Medulla oblongata (tissue), 1 donor: Measurements from ENCODE around the gene LCORL.
"Not testable (repeated sequence)": the region's sequence is repeated elsewhere in the genome, so short reads cannot be mapped to it uniquely, and the experiment has no call there.

ENCODE experiments used
- DNase-seq: peaks from one replicate; pipeline ENCODE4 v3.0.0-alpha.2; 2015; ENCODE audit errors: extremely low spot score

The LCORL gene

DNA sequence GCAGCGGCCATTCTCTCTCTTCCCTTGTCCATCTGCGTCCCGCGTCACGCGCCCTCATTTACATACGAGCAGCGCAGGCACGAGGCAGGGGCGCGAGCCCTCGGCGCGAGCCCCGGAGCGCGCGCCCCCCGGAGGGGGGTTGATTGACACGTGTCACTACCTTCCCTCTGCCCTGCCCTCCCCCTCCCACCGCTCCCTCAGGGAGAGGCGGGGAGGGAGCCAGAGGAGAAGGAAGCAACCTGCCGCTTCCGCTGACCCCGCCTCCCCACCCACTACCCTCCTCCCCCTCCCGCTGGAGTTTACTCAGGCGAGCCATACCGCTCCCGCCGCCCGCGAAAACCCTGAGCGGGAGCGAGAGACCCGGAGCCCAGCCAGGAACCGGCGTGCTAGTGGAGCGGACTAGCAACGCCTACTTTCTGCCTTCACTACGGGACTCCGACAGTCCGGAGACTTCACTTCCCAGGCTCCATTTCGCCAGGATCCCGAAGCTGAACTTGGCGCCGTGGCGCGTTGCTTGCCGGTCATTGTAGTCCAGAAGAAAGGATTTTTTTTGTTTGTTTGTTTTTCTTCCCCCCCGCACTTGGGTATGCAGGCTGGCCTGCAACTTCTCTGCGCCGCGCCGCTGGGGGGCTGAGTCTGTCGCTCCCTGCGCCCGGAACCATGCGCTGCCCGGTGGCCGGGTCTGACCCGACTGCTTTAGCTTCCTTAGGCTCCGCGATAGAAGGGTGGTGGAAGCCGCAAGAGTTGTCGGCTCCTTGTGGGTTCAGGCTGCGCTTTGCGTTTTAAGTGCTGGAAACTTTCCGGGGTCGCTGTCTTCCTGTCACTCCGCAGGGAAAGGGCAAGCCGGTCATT lies at the start of gene LCORL:
TSS of gene LCORL (minus strand) at position 36 of the 852 bp plus-strand sequence. CDS start at position 32, 4 bp downstream.
- peak; percentile 97 for DNase-seq

- DNase-seq = no peak
Measured at GRCh38 chr4:18069810-18070209, 48.3 kb upstream of the LCORL start.

DNA sequence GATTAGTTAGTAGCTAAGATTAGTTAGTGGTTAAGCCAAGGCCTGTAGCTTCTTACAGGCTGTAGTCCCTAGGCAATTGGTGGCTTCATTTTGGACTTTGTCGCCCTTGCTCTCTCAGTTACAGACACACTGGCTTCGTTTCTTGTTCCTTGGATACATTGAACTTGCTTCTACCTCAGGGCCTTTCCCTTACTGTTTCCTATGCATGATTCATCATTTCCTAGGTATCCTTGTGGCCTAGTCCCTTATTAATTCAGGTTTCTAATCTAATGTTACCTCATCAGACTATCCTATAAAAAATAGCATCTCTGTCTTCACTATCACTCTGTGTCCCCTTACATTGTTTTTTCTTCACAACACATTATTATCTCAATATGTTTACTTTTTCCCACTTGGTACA lies 45.5 kb upstream of the LCORL start:
- no peak for DNase-seq

- DNase-seq = no peak
Measured at GRCh38 chr4:18063079-18063478, 41.5 kb upstream of the LCORL start.

DNA sequence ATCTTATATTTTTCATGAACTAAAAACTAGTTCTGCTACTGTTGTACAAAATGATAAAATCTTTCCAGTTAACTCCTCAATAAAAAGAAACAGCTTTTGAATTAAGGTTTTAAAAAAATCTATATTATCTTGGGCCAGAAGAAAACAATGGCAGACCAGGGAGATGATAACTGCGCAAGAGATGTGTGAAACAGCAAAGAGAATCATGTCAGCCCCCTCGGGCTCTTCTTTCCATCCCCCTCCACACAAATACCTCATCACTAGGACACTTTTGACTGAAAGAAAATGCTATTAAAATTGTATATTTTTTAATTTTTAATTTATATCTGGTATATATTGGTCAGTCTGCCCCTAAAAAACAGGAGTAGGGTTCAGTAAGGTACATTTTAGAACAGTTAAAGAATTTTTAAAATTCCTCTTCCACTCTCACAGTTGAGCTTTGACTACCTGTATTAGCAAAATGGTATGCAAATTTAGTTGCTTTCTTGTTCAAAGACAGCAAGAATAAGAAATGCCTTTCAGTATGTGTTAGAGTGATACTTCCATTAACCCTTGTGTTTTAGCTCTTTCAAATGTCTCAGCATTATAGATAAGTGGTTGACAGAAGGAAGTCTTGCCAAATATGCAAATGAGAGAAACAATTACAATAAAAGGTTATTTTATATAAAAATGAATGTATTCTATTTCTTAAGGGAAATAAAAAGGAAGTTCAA lies 36.4 kb upstream of the LCORL start:
- DNase-seq = no peak

GRCh38 chr4:18056030-18056429 lies 34.5 kb upstream of the LCORL start:
- no peak for DNase-seq

DNA sequence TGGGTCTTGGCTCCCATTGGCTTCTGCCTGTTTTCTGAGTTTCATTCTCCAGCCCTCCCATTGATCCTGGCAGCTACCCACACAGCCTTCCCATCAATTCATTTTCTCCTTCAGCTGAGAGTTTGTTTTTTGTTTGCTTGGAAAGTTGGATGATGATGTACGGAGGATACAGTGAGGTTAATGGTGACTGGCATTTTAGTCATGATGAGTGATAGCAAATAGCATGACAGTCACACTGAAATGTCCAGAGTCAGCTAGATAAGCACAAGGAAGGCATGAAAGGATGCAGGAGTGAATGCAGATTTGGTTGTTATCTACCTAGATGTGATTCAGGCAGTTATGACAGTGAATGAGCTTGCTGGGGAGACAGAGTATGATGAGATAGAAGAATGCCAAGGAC lies 30.6 kb upstream of the LCORL start:
- DNase-seq = no peak

DNA sequence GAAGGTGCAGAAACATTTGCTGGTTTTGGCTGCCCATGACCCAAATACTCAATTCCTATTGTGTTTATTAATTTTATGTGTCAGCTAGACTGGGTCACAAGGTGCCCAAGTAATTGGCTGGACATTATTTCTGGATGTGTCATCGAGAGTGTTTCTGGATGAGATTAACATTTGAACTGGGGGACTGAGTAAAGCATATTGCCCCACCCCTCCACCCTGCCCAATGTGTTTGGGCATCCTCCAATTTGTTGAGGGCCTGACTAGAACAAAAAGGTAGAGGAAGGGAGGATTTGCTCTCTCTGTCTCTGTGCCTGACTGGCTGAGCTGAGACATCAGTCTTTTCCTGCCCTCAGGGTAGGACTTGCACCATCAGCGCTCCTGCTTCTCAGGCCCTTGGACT lies 29.7 kb upstream of the LCORL start:
- DNase-seq = no peak

DNA sequence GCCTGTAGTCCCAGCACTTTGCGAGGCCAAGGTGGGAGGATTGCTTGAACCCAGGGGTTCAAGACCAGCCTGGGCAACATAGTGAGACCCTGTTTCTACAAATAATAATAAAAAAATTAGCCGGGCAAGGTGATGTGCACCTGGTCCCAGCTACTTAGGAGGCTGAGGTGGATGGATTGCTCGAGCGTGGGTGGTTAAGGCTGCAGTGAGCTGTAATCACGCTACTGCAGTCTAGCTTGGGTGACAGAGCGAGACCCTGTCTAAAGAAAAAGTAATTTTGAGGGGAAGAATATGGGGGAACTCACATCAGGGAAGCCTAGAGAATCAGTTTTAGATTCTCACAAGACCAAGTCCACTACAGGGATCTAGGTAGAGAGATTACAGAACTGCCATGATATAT lies 28.9 kb upstream of the LCORL start:
- no peak for DNase-seq

DNA sequence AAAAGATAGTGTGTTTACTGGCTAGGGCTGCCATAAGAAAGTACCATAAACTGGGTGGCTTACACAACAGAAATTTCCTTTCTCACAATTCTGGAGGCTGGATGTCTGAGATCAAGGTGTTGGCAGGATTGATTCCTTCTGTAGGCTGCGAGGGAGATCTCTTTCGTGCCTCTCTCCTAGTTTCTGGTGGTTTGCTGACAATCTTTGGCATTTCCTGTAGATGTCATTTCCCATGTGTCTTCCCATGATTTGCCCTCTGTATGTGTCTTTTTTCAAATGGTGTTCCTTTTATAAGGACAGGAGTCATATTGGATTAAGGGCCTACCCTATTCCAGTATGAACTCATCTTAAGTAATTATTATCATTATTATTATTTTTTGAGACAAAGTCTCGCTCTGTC lies 27.9 kb upstream of the LCORL start:
- DNase-seq = no peak

DNA sequence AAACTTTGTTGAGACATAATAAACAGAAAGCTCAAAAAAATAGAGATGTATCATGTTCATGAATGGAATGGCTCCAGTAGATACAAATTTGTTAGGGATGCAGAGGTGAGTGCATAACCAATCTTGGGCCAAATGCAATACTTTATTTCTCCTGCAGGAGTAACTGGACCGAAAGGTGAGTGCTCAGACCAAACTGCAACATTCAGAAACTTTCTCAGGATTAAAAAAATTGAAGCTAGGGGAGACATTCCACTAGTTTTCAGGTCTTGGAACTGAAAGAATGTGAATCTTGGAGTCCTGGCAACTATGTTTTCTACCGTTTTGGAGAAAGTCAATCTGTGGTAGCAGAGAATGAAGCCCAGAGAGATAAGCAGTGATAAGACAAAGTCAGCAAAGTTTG lies 21.2 kb upstream of the LCORL start:
- DNase-seq = no peak

- DNase-seq = no peak
Measured at GRCh38 chr4:18042012-18042411, 20.5 kb upstream of the LCORL start.

DNA sequence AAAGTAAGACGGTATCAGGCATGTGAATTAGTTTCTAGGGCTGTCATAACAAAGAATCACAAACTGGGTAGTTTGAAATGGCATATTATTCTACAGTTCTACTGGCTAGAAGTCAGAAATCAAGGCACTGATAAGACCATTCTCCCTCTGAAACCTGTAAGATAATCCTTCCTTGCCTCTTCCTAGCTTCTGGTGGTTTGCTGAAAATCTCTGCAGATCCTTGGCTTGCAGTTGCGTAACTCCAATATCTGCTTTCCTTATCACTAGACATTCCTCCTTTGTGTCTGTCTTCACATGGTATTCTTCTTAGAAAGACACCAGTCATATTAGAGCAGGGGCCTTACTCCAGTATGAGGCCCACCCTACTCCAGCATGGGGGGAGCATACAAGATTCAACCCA lies 19.6 kb upstream of the LCORL start:
- no peak for DNase-seq

DNA sequence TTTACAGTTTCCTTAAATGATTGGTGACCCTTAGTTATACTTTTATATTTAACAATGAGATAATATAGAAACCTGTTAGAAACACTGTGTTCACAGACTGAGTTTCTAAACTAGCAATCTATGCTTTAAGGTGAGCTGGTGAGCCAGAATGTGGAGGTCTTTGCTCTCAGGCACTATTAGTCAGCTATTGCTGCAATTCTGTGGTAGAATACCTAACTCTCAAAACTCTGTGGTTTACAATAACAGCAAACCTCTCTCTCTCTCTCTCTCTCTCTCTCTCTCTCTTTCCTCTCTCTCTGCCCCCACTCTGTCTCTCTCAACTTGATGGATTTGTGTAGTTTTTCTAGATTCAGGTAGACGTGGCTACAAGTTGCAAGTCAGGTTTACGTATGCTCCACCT lies 17.6 kb upstream of the LCORL start:
- no peak for DNase-seq

- DNase-seq = not testable (repeated sequence)
Measured at GRCh38 chr4:18036369-18036768, 14.8 kb upstream of the LCORL start.

DNA sequence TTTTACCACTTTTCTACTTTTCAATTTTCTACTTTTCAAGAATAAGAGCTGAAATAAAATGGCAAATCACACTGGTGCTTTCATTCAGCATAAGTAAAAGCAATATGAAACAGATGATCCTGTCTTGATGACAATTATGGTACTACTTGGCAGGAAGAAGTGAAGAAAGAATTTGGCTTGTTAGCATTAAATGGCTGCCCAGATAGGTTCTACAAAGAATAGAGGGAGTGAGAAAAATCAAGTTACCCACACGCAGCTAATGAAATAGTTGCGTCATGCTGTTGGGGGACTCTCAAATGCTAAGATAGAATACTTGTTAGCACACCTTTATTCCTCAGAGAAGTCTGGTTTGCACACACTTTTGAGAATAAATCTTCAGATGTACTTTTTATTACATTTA lies 12.5 kb upstream of the LCORL start:
- DNase-seq = peak; percentile 6

GRCh38 chr4:18033111-18034085 lies 11.8 kb upstream of the LCORL start:
- no peak for DNase-seq

GRCh38 chr4:18025288-18025687 lies 3.7 kb upstream of the LCORL start:
- DNase-seq = peak; percentile 12

- DNase-seq = no peak
Measured at GRCh38 chr4:18022572-18023050, 1.1 kb upstream of the LCORL start.

DNA sequence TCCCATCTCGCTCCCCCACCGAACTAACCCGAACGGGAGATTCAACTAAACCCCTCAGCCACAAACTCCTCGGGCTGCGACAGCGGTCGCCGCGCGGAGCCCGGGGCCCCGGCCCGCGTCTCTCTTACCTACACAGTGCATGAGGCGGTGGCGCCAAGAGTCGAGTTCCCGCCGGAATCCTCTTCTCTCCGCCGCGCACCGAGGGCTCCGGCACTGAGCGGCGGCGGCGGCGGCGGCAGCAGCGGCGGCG lies 160 bp downstream of the LCORL start:
- no peak for DNase-seq

DNA sequence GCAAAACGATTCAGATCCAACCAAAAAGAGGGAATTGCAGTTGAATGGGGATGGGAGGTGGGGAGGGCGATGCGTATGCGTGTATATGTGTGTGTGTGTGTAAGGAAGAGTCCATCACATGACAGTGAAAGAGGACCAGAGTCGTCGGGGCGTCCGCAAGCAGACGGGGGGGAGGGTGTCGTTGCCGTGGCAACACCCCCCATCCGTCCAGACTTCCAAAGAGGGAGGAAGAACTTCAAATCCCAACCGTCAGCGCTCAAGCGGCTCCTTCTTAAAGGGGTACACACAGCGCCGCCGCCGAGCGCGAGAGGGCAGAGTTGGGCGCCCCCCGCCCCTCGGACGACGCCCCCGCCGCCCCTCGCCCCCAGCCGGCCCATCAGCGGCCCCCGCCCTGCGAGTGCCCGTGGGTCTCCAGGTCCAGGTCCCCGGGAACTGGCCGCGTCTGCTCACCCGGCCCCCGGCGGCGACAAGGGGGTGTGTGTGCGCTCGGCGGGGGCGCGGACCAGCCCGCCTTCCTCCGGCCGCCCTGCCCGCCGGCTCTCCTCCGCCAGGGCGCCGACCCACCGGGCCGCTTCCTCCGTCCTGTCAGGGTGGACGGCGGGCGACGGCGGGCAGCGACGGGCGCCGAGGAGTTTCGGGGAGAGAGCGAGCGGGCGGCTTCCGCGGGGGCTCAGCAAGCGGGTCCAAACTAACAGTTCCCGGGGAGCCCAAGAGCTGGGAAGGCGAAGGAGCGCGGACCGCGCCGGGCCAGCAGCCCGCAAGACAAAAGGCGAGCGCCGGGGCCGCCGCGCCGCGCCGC lies 685 bp downstream of the LCORL start:
- peak; percentile 83 for DNase-seq
